HEK293 (cell line): ENCODE results near the gene SLPI.

Experiments used
- CTCF ChIA-PET: fragments of 350-600 bp; formaldehyde crosslinking; extraction: SDS; loops from one replicate; lab custom pipeline; 2021; ENCODE audit warnings: antibody characterized with exemption; lab: Yijun Ruan, JAX
- POLR2A ChIA-PET: fragments of 300-600 bp; formaldehyde crosslinking; extraction: SDS; loops from one replicate; lab custom pipeline; 2020; ENCODE audit warnings: antibody characterized with exemption, inconsistent platforms; lab: Yijun Ruan, JAX
- H3K27ac ChIP-seq: fragments of 200-500 bp; sonication (Bioruptor generic); 2 replicates; pipeline ENCODE4 v1.5.1; 2014; ENCODE audit warnings: low read depth, low read length, control low read depth, inconsistent platforms; ENCODE audit errors: extremely low read depth
- H3K36me3 ChIP-seq, 2 experiments: fragments of 200-500 bp in 1 of 2; sonication (Bioruptor generic) in 1 of 2; 1 replicate in 1 of 2; 2 replicates in 1 of 2; pipeline ENCODE4 v1.5.1; 2014 to 2017; ENCODE audit warnings: inconsistent platforms in 2 of 2, low read length in 2 of 2; ENCODE audit not compliant: control insufficient read depth in 2 of 2, insufficient read depth in 1 of 2
- H3K4me1 ChIP-seq: fragments of 200-500 bp; sonication (Bioruptor generic); 2 replicates; pipeline ENCODE4 v1.5.1; 2014; ENCODE audit warnings: mild to moderate bottlenecking, low read length, inconsistent platforms; ENCODE audit not compliant: control insufficient read depth, insufficient read depth
- H3K4me3 ChIP-seq: 2 replicates; pipeline ENCODE4 v1.5.1; 2011; ENCODE audit warnings: low read depth, mild to moderate bottlenecking, control low read depth, low read length, moderate library complexity
- H3K9me3 ChIP-seq: fragments of 200-500 bp; sonication (Bioruptor generic); 2 replicates; pipeline ENCODE4 v1.5.1; 2014; ENCODE audit warnings: low read depth, low read length, inconsistent platforms; ENCODE audit not compliant: control insufficient read depth, insufficient read depth
- HOXA7 ChIP-seq: sonication (generic); formaldehyde crosslinking; IDR thresholded peaks from 2 replicates; pipeline ENCODE4 v1.8.1; 2022; ENCODE audit warnings: missing genetic modification reagents, borderline replicate concordance
- KLF16 ChIP-seq: fragments of 450-650 bp; formaldehyde crosslinking; IDR thresholded peaks from 2 replicates; pipeline ENCODE4 v1.5.1; 2017; ENCODE audit warnings: missing biosample characterization, missing genetic modification characterization
- PRDM2 ChIP-seq: fragments of 450-650 bp; formaldehyde crosslinking; IDR thresholded peaks from 2 replicates; pipeline ENCODE4 v1.5.1; 2016; ENCODE audit warnings: missing biosample characterization, missing genetic modification characterization, borderline replicate concordance
- PRDM4 ChIP-seq: fragments of 450-650 bp; formaldehyde crosslinking; IDR thresholded peaks from 2 replicates; pipeline ENCODE4 v1.5.1; 2017; ENCODE audit warnings: missing biosample characterization, missing genetic modification characterization
- ZBTB26 ChIP-seq: fragments of 450-650 bp; formaldehyde crosslinking; optimal IDR thresholded peaks from 2 replicates; pipeline ENCODE3; 2016; ENCODE audit warnings: missing biosample characterization, mild to moderate bottlenecking, missing genetic modification characterization
- ZNF18 ChIP-seq: fragments of 450-650 bp; formaldehyde crosslinking; IDR thresholded peaks from 2 replicates; pipeline ENCODE4 v1.5.1; 2016; ENCODE audit warnings: missing biosample characterization, missing genetic modification characterization
- ZNF214 ChIP-seq: fragments of 450-650 bp; formaldehyde crosslinking; IDR thresholded peaks from 2 replicates; pipeline ENCODE4 v1.5.1; 2017; ENCODE audit warnings: missing biosample characterization, mild to moderate bottlenecking, missing genetic modification characterization, borderline replicate concordance
- ZNF24 ChIP-seq: fragments of 450-650 bp; formaldehyde crosslinking; IDR thresholded peaks from 2 replicates; pipeline ENCODE4 v1.5.1; 2016; ENCODE audit warnings: missing biosample characterization, missing genetic modification characterization
- ZNF26 ChIP-seq: fragments of 450-650 bp; formaldehyde crosslinking; IDR thresholded peaks from 2 replicates; pipeline ENCODE4 v1.5.1; 2016; ENCODE audit warnings: missing biosample characterization, missing genetic modification characterization
- ZNF280D ChIP-seq: fragments of 450-650 bp; formaldehyde crosslinking; IDR thresholded peaks from 2 replicates; pipeline ENCODE4 v1.5.1; 2016; ENCODE audit warnings: missing biosample characterization, missing genetic modification characterization
- ZNF404 ChIP-seq: fragments of 450-650 bp; formaldehyde crosslinking; IDR thresholded peaks from 2 replicates; pipeline ENCODE4 v1.5.1; 2017; ENCODE audit warnings: missing biosample characterization, missing genetic modification characterization
- ZNF513 ChIP-seq: fragments of 450-650 bp; IDR thresholded peaks from 2 replicates; pipeline ENCODE4 v1.5.1; 2018; ENCODE audit warnings: missing biosample characterization, missing genetic modification characterization
- ZNF621 ChIP-seq: fragments of 450-650 bp; formaldehyde crosslinking; IDR thresholded peaks from 2 replicates; pipeline ENCODE4 v1.5.1; 2017; ENCODE audit warnings: missing biosample characterization, missing genetic modification characterization
- ZNF777 ChIP-seq: fragments of 450-650 bp; formaldehyde crosslinking; IDR thresholded peaks from 2 replicates; pipeline ENCODE4 v1.5.1; 2017; ENCODE audit warnings: missing biosample characterization, missing genetic modification characterization, borderline replicate concordance

SLPI gene

GRCh38 chr20:45258664-45259063 is 4.3 kb upstream of the SLPI start (continued):
- no peak for TF ChIP-seq ZNF404 (tag by site-specific recombination)
- no peak for TF ChIP-seq ZNF777
- TF ChIP-seq ZNF621 (tag by site-specific recombination) = no peak

- TF ChIP-seq HOXA7 (CRISPR knock-in tag) (no peak), ZNF214 (tag by site-specific recombination) (no peak), KLF16 (tag by site-specific recombination) (no peak), ZBTB26 (tag by site-specific recombination) (no peak), PRDM4 (tag by site-specific recombination) (no peak), ZNF280D (tag by site-specific recombination) (no peak), ZNF24 (tag by site-specific recombination) (no peak)
- TF ChIP-seq, all 188 proteins: peak for 0
- Histone ChIP-seq H3K4me1 (no peaks in the 10 kb centered on the region; the same call in 1 of the 2 replicates), H3K36me3 (no peaks in the 10 kb centered on the region), H3K9me3 (no peaks in the 10 kb centered on the region), H3K27ac (no peak overlapping the region), H3K4me3 (no peak overlapping the region)
- POLR2A ChIA-PET = no interaction called here
- CTCF ChIA-PET = interaction anchor here (0.6 kb wide), 1 partner anchor 220 kb away, joined by 3 read pairs; no protein-coding TSS in a partner anchor
These were observed 3.9 kb upstream of the SLPI start for GRCh38 chr20:45258259-45258658.

- POLR2A ChIA-PET = no interaction called here
- no peak for TF ChIP-seq ZNF26 (tag by site-specific recombination)
- TF ChIP-seq ZNF18 (tag by site-specific recombination) = no peak
- TF ChIP-seq ZNF513 (tag by site-specific recombination) = no peak
- no peak for TF ChIP-seq ZNF777
- no peak for TF ChIP-seq PRDM2 (tag by site-specific recombination)
These were observed 3.3 kb upstream of the SLPI start for GRCh38 chr20:45257711-45258110.

More at GRCh38 chr20:45257711-45258110, 3.3 kb upstream of the SLPI start:
- Histone ChIP-seq H3K4me3 (no peak overlapping the region), H3K9me3 (no peaks in the 10 kb centered on the region), H3K27ac (no peak overlapping the region), H3K4me1 (no peaks in the 10 kb centered on the region; the same call in 1 of the 2 replicates), H3K36me3 (no peaks in the 10 kb centered on the region)
- CTCF ChIA-PET = no interaction called here
